Mucosa of descending colon (tissue), 3 donors: ENCODE results near the gene TRAPPC2. TPM values are rescaled to one million over a fixed set of nuclear protein-coding genes. Genes with fewer than 3 reads are reported as not detected.

Source experiments
- ATAC-seq: fragments of 200-7000 bp; cut with Tn5 transposase; one replicate; pipeline ENCODE4 v1.9.1; 2020; ENCODE audit warnings: mild to moderate bottlenecking, moderate library complexity
- DNase-seq, 3 donors: peaks; one replicate each; pipeline ENCODE4 v3.0.0-alpha.2; 2020
- H3K36me3 ChIP-seq: fragments of 200-600 bp; one replicate; pipeline ENCODE4 v1.8.0; 2021; ENCODE audit warnings: low read depth, mild to moderate bottlenecking
- H3K4me1 ChIP-seq: fragments of 200-600 bp; one replicate; pipeline ENCODE4 v1.8.0; 2021; ENCODE audit warnings: low read depth, mild to moderate bottlenecking
- H3K4me3 ChIP-seq: fragments of 200-600 bp; one replicate; pipeline ENCODE4 v1.8.0; 2021; ENCODE audit warnings: mild to moderate bottlenecking
- H3K9me3 ChIP-seq: fragments of 200-600 bp; one replicate; pipeline ENCODE4 v1.8.0; 2021; ENCODE audit warnings: mild to moderate bottlenecking
- intact Hi-C, 2 donors: fragments of 100-400 bp; cut with DNase I in 1 of 2; cut with micrococcal nuclease in 1 of 2; formaldehyde crosslinking; loops; one replicate each; pipeline versions ENCODE4 v1.11.0 to v1.11.1; 2022; cut with DNase I, micrococcal nuclease
- long read RNA-seq, 2 donors: library from polyadenylated mRNA; unstranded; transcript quantifications; one replicate each; pipeline ENCODE4 v2.0.0, GENCODE V29; 2019 to 2021
- total RNA-seq, 3 donors: library from RNA; stranded (reverse); fragmentation: NEBNext Ultra II Directional in 2 of 3; extraction: Animal tissue kit (Norgen Biotek cat#: 25700) in 2 of 3; gene quantifications; one replicate each; pipeline versions ENCODE4 v1.2.1 to v1.2.4, GENCODE V29; 2021 to 2023
- TF ChIP-seq, protein P1 (sequence below): fragments of 200-600 bp; IDR thresholded peaks from one replicate; pipeline ENCODE4 v1.8.0; 2022; ENCODE audit warnings: antibody characterized with exemption, mild to moderate bottlenecking
- donor health status: DM: no; HTN: no; CAD: no; lungs with moderate emphysema.
- donor health status: DM: no; HTN: no; CAD: no.
- donor health status: DM: no; HTN: yes; CAD: no.

Gene TRAPPC2
- total RNA-seq, result 10 to 100 TPM; 13.1 to 20.4 (median 18.5) TPM
- long read RNA-seq, donor 1, transcript TRAPPC2-201 (5 exons, 2,716 nt), result major isoform, 9 of 14 reads
- long read RNA-seq, donor 1, partial matches to known transcripts, result 0 of 14 reads
- long read RNA-seq, donor 1, other reads (novel, unspliced or antisense), result 3 of 14 reads
- long read RNA-seq, donor 2, partial matches to known transcripts, result 1 of 15 reads
- long read RNA-seq, donor 2, other reads (novel, unspliced or antisense), result 9 of 15 reads

DNA sequence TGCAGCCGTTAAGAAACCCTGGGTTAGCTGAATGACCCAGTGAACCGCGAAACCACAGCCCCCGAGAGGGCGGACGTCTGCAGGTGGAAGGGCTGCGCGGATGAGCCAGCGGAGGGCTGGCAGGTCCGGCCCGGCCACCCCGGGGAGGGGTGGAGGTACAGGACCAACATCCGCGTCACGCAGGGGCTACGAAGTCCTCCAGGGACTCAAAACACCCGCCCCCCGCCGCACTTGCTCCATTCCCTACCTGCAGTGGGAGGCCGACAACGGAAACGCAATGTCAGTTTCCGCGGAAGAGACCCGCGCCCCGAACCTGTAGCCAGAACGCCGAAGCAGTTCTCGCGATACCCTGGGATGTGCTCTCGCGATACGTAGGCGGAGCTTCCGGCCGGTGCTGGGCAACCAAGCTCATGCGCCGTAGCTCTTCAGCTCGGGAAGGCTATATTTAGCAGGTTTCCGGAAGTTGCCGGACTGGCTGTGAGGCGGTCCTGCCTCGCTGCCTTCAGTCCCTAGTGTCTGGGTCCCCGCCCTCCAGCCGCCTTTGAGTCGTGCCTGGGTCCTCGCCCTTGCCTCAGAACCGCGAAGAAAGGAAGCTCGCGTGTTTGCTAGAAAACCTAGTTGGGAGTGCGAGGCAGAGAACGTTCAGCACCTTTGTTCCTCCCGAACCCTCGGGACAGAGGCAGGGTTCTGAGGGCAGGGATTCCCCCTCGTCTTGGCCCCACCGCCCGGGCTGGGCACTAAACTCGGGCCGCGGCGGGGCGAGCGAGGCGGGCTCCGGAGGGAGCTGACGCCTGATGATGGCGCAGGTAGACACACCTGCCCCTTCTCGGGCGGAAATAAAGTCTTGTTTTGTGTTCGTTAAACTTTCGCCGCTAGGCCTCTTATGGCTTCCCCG lies at the start of gene TRAPPC2, which contains the start of gene OFD1:
Gene TRAPPC2, minus strand, starts transcription at position 343 of the 895 bp plus-strand sequence. CDS start 14,657 bp downstream, outside the sequence.
Gene OFD1, plus strand, starts transcription at position 471 of the 895 bp plus-strand sequence. Its CDS starts 324 bp downstream, at position 795.
- H3K9me3 ChIP-seq, result no peaks in the 10 kb centered on the region
- H3K4me3 ChIP-seq, result peak within 1 kb of the TSS; percentile 59
- DNase-seq, result peak; percentile 93 to 97 (median 94)
- ATAC-seq, result peak; percentile 99
- no peaks in the 10 kb centered on the region for H3K36me3 ChIP-seq
- TF ChIP-seq, protein P1, sequence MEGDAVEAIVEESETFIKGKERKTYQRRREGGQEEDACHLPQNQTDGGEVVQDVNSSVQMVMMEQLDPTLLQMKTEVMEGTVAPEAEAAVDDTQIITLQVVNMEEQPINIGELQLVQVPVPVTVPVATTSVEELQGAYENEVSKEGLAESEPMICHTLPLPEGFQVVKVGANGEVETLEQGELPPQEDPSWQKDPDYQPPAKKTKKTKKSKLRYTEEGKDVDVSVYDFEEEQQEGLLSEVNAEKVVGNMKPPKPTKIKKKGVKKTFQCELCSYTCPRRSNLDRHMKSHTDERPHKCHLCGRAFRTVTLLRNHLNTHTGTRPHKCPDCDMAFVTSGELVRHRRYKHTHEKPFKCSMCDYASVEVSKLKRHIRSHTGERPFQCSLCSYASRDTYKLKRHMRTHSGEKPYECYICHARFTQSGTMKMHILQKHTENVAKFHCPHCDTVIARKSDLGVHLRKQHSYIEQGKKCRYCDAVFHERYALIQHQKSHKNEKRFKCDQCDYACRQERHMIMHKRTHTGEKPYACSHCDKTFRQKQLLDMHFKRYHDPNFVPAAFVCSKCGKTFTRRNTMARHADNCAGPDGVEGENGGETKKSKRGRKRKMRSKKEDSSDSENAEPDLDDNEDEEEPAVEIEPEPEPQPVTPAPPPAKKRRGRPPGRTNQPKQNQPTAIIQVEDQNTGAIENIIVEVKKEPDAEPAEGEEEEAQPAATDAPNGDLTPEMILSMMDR, result no peak
- intact Hi-C loops, result no loop called here
- no peaks in the 10 kb centered on the region for H3K4me1 ChIP-seq

DNA sequence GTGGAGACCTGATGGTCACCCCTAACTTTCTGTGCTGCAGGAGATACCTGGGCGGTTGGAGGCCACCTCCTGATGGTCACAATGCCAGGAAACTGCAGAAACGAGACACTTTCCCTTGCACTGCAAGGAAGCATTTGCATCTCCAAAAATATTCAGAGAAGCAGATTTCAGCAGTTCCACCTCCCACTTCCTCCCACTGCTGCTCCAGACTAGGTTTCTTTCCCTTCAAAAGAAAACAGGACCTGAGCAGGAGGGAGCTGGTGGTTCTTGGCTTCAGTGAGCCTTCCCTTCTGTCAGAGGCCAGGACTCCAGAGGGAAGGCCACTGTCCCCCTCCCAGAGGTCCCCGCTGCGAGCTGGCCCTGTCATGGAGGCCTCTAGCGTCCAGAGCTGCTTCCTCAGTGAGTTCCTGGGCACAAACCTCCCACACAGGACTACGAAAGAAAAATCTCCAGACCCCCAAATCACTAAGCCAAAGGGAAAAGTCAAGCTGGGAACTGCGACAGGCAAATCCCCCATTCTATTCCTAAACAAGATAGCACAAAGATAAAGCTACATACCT lies 46.5 kb upstream of the TRAPPC2 start:
- Histone ChIP-seq H3K4me1 (no peaks in the 10 kb centered on the region), H3K9me3 (no peaks in the 10 kb centered on the region), H3K36me3 (no peaks in the 10 kb centered on the region), H3K4me3 (no peak overlapping the region)
- DNase-seq (no peak), ATAC-seq (no peak)
- TF ChIP-seq, protein P1, result no peak
- intact Hi-C loops, result no loop called here

DNA sequence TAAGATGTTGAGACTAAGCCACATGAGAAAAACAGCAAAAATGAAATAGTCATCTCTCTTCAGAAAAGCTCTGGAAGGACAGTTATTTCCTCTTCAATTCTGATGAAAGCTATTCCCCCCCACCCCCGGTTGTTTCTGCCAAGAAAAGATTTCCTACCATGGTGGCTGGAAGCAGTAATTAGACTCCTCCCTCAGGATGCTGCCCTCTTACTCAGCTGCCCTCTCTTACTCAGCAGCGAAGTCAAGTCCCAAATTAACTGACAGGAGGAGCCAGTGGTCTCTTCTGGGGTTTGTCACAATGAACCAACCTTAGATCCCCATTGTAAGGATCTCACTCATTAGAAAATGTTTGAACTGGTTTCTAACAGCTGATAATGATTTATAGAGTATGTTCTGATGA lies 44.5 kb upstream of the TRAPPC2 start:
- Histone ChIP-seq H3K4me1 (no peaks in the 10 kb centered on the region), H3K4me3 (no peak overlapping the region), H3K9me3 (no peaks in the 10 kb centered on the region), H3K36me3 (no peaks in the 10 kb centered on the region)
- no peak for ATAC-seq
- intact Hi-C loops, result no loop called here
- DNase-seq, result no peak
- TF ChIP-seq, protein P1, result no peak

DNA sequence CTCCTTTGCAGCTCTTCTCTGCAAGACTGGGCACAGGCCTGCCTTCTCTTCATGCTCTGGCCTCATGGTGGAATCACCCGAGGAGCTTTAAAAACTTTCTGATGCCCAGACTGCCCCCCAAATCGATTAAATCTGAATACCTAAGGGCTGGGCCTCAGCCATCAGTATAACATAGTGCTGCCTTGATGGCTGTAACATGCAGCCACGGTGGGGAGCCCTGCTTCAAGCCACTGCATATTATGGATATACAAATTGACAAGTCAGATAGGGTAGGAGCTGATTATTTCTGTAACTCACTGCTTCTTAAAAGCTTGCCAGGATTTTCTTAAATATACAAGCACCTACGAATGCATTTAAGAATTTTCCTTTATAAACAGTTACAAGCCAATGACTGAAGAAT lies 42.0 kb upstream of the TRAPPC2 start:
- TF ChIP-seq, protein P1, result no peak
- intact Hi-C loops, result no loop called here

DNA sequence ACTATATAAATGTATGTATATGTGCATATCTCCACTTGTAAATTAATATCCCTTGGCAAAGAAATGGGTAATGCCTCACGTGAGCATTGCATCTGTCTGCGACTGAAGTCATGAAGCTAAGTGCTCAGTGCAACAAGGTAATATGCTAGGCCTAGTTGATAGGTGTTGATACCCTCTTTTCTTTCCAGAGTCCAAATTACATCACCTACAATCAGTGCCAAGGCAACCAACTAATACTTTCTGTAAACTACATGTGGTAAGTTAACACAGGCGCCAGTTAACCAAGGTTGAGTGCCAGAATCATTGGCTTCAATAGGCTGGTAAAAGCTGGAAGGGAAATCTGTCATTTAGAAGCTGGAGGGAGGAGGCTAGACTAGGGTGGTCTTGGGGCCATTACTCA lies 41.4 kb upstream of the TRAPPC2 start:
- TF ChIP-seq, protein P1, result no peak
- Histone ChIP-seq H3K36me3 (no peaks in the 10 kb centered on the region), H3K9me3 (no peaks in the 10 kb centered on the region), H3K4me3 (no peak overlapping the region), H3K4me1 (no peaks in the 10 kb centered on the region)
- intact Hi-C loops, result no loop called here
- ATAC-seq (no peak), DNase-seq (no peak)

More for the DNA sequence above, 42.0 kb upstream of the TRAPPC2 start:
- ATAC-seq (no peak), DNase-seq (no peak)
- no peak overlapping the region for H3K4me3 ChIP-seq
- no peaks in the 10 kb centered on the region for H3K4me1 ChIP-seq
- H3K36me3 ChIP-seq, result no peaks in the 10 kb centered on the region
- H3K9me3 ChIP-seq, result no peaks in the 10 kb centered on the region
